GM21423 (cell line): ENCODE results near the gene AP2A1.
"Not testable (repeated sequence)": the region's sequence is repeated elsewhere in the genome, so short reads cannot be mapped to it uniquely, and the experiment has no call there.

Experiments used
- ATAC-seq: cut with Tn5 transposase; IDR thresholded peaks from one replicate; pipeline ENCODE4 v1.9.1; 2021; ENCODE audit warnings: mild to moderate bottlenecking, moderate library complexity; ENCODE audit not compliant: unreplicated experiment

The AP2A1 gene

GRCh38 chr19:49766930-49767299 is at the start of gene AP2A1:
TSS of gene AP2A1 (plus strand) at chr19:49767001. CDS start at chr19:49767134, 133 bp downstream.
- no peak for ATAC-seq

- ATAC-seq = no peak
Observed at GRCh38 chr19:49718511-49718910, 48.3 kb upstream of the AP2A1 start.

- ATAC-seq = no peak
Observed at GRCh38 chr19:49718991-49719390, 47.8 kb upstream of the AP2A1 start.

GRCh38 chr19:49719420-49719819 is 47.4 kb upstream of the AP2A1 start:
- not testable (repeated sequence) for ATAC-seq

GRCh38 chr19:49727217-49728030 is 39.4 kb upstream of the AP2A1 start:
- ATAC-seq = no peak

- ATAC-seq = no peak
Observed at GRCh38 chr19:49730166-49730565, 36.6 kb upstream of the AP2A1 start.

- ATAC-seq = no peak
Observed at GRCh38 chr19:49738268-49738667, 28.5 kb upstream of the AP2A1 start.

- no peak for ATAC-seq
Observed at GRCh38 chr19:49739098-49739497, 27.7 kb upstream of the AP2A1 start.

GRCh38 chr19:49739933-49740332 is 26.9 kb upstream of the AP2A1 start:
- no peak for ATAC-seq

- no peak for ATAC-seq
Observed at GRCh38 chr19:49741210-49741844, 25.5 kb upstream of the AP2A1 start.

- no peak for ATAC-seq
Observed at GRCh38 chr19:49744946-49745381, 21.8 kb upstream of the AP2A1 start.

- no peak for ATAC-seq
Observed at GRCh38 chr19:49746206-49746958, 20.4 kb upstream of the AP2A1 start.

GRCh38 chr19:49749055-49749716 is 17.6 kb upstream of the AP2A1 start:
- no peak for ATAC-seq

GRCh38 chr19:49749771-49750170 is 17.0 kb upstream of the AP2A1 start:
- ATAC-seq = no peak

GRCh38 chr19:49752701-49753100 is 14.1 kb upstream of the AP2A1 start:
- no peak for ATAC-seq

- ATAC-seq = no peak
Observed at GRCh38 chr19:49755956-49756355, 10.8 kb upstream of the AP2A1 start.

GRCh38 chr19:49758292-49758691 is 8.5 kb upstream of the AP2A1 start:
- ATAC-seq = no peak

GRCh38 chr19:49761249-49761624 is 5.6 kb upstream of the AP2A1 start:
- no peak for ATAC-seq

- ATAC-seq = no peak
Observed at GRCh38 chr19:49761625-49762311, 5.0 kb upstream of the AP2A1 start.

- no peak for ATAC-seq
Observed at GRCh38 chr19:49763230-49763629, 3.6 kb upstream of the AP2A1 start, which contains the start of gene TSKS. TSS of gene TSKS (minus strand) at chr19:49763306. CDS start at chr19:49763247, 59 bp downstream.
